ENCODE results near the gene CTAGE9. TPM values are rescaled to one million over a fixed set of nuclear protein-coding genes. Genes with fewer than 3 reads are reported as not detected.

The CTAGE9 gene
- total RNA-seq, 1 donor from 2014 or later, result not detected

- Mint-ChIP-seq H3K36me3 (ENCODE audit: low read depth, unreplicated experiment) (no peaks in the 10 kb centered on the region), H3K4me3 (ENCODE audit: unreplicated experiment) (no peak overlapping the region), H3K27ac (ENCODE audit: unreplicated experiment) (no peak overlapping the region), H3K9me3 (ENCODE audit: unreplicated experiment) (no peaks in the 10 kb centered on the region), H3K4me1 (ENCODE audit: low read depth, unreplicated experiment) (no peaks in the 10 kb centered on the region), H3K27me3 (ENCODE audit: low read depth, unreplicated experiment) (no peaks in the 10 kb centered on the region)
- TF ChIP-seq CTCF (IDR thresholded peaks at IDR 0.05; ENCODE audit: insufficient read depth, low read depth, low read length) (no peak), EZH2 (IDR thresholded peaks at IDR 0.05; ENCODE audit: insufficient read depth, low read length) (no peak)
- Histone ChIP-seq H3K36me3 (ENCODE audit: insufficient read depth, low read length) (no peaks in the 10 kb centered on the region), H3K27ac (ENCODE audit: low read depth, low read length) (no peak overlapping the region), H3K9ac (ENCODE audit: low read length) (no peak overlapping the region), H3K4me2 (ENCODE audit: low read length) (no peak overlapping the region), H4K20me1 (ENCODE audit: insufficient read depth, low read length) (no peaks in the 10 kb centered on the region), H3K4me1 (ENCODE audit: insufficient read depth, low read length) (peaks cover 3% of the 10 kb centered on the region), H3K79me2 (ENCODE audit: insufficient read depth, low read length) (no peaks in the 10 kb centered on the region), H3K9me3 (ENCODE audit: insufficient read depth, low read depth, low read length) (no peaks in the 10 kb centered on the region), H3K4me3 (ENCODE audit: insufficient read depth, low read depth, low read length) (no peak overlapping the region), H2AFZ (ENCODE audit: low read depth, low read length) (no peak overlapping the region), H3K27me3 (ENCODE audit: insufficient read depth, low read length) (no peaks in the 10 kb centered on the region)
- no peak for DNase-seq (ENCODE audit: low read depth)
- no peak for FAIRE-seq
These were observed 31.0 kb upstream of the CTAGE9 start for GRCh38 chr6:131741688-131742393.

GRCh38 chr6:131740161-131740560 is 29.3 kb upstream of the CTAGE9 start:
- Histone ChIP-seq H3K4me1 (ENCODE audit: insufficient read depth, low read length) (peaks cover 3% of the 10 kb centered on the region), H3K27me3 (ENCODE audit: insufficient read depth, low read length) (no peaks in the 10 kb centered on the region), H3K36me3 (ENCODE audit: insufficient read depth, low read length) (no peaks in the 10 kb centered on the region), H2AFZ (ENCODE audit: low read depth, low read length) (no peak overlapping the region), H3K9me3 (ENCODE audit: insufficient read depth, low read depth, low read length) (no peaks in the 10 kb centered on the region), H3K27ac (ENCODE audit: low read depth, low read length) (peak overlapping the region; percentile 4), H3K4me2 (ENCODE audit: low read length) (no peak overlapping the region), H3K79me2 (ENCODE audit: insufficient read depth, low read length) (no peaks in the 10 kb centered on the region), H3K4me3 (ENCODE audit: insufficient read depth, low read depth, low read length) (no peak overlapping the region), H3K9ac (ENCODE audit: low read length) (no peak overlapping the region), H4K20me1 (ENCODE audit: insufficient read depth, low read length) (no peaks in the 10 kb centered on the region)
- TF ChIP-seq EZH2 (IDR thresholded peaks at IDR 0.05; ENCODE audit: insufficient read depth, low read length) (no peak), CTCF (IDR thresholded peaks at IDR 0.05; ENCODE audit: insufficient read depth, low read depth, low read length) (no peak)
- H3K9me3 Mint-ChIP-seq (ENCODE audit: unreplicated experiment), result no peaks in the 10 kb centered on the region
- H3K36me3 Mint-ChIP-seq (ENCODE audit: low read depth, unreplicated experiment), result no peaks in the 10 kb centered on the region
- H3K27ac Mint-ChIP-seq (ENCODE audit: unreplicated experiment), result no peak overlapping the region
- H3K27me3 Mint-ChIP-seq (ENCODE audit: low read depth, unreplicated experiment), result no peaks in the 10 kb centered on the region
- no peak overlapping the region for H3K4me3 Mint-ChIP-seq (ENCODE audit: unreplicated experiment)
- DNase-seq (ENCODE audit: low read depth) (peak; percentile 54), FAIRE-seq (no peak)
- H3K4me1 Mint-ChIP-seq (ENCODE audit: low read depth, unreplicated experiment), result no peaks in the 10 kb centered on the region

- Histone ChIP-seq H2AFZ (ENCODE audit: low read depth, low read length) (no peak overlapping the region), H3K27me3 (ENCODE audit: insufficient read depth, low read length) (no peaks in the 10 kb centered on the region), H3K36me3 (ENCODE audit: insufficient read depth, low read length) (no peaks in the 10 kb centered on the region), H3K79me2 (ENCODE audit: insufficient read depth, low read length) (no peaks in the 10 kb centered on the region), H3K4me3 (ENCODE audit: insufficient read depth, low read depth, low read length) (no peak overlapping the region), H3K9ac (ENCODE audit: low read length) (no peak overlapping the region), H3K27ac (ENCODE audit: low read depth, low read length) (no peak overlapping the region), H3K4me1 (ENCODE audit: insufficient read depth, low read length) (peaks cover 3% of the 10 kb centered on the region), H4K20me1 (ENCODE audit: insufficient read depth, low read length) (no peaks in the 10 kb centered on the region), H3K9me3 (ENCODE audit: insufficient read depth, low read depth, low read length) (no peaks in the 10 kb centered on the region), H3K4me2 (ENCODE audit: low read length) (no peak overlapping the region)
- FAIRE-seq, result peak; percentile 5
- Mint-ChIP-seq H3K4me1 (ENCODE audit: low read depth, unreplicated experiment) (no peaks in the 10 kb centered on the region), H3K9me3 (ENCODE audit: unreplicated experiment) (no peaks in the 10 kb centered on the region), H3K27ac (ENCODE audit: unreplicated experiment) (no peak overlapping the region), H3K4me3 (ENCODE audit: unreplicated experiment) (no peak overlapping the region), H3K36me3 (ENCODE audit: low read depth, unreplicated experiment) (no peaks in the 10 kb centered on the region), H3K27me3 (ENCODE audit: low read depth, unreplicated experiment) (no peaks in the 10 kb centered on the region)
- DNase-seq (ENCODE audit: low read depth), result no peak
- TF ChIP-seq CTCF (IDR thresholded peaks at IDR 0.05; ENCODE audit: insufficient read depth, low read depth, low read length), result no peak
- TF ChIP-seq EZH2 (IDR thresholded peaks at IDR 0.05; ENCODE audit: insufficient read depth, low read length), result no peak
These were observed 28.3 kb upstream of the CTAGE9 start for GRCh38 chr6:131739136-131739535.
